Keratinocyte (primary cell): ENCODE results near the gene VEZT. TPM values are rescaled to one million over a fixed set of nuclear protein-coding genes. Genes with fewer than 3 reads are reported as not detected.

ENCODE experiments used
- DNase-seq: peaks from one replicate; pipeline ENCODE4 v3.0.0-alpha.2; 2011; ENCODE audit warnings: low read depth, missing footprints, low spot score
- FAIRE-seq: peaks from 2 replicates; lab custom pipeline; 2011; peaks lifted over from hg19 to GRCh38; lab: Jason Lieb, UNC
- H2AFZ ChIP-seq: 2 replicates; pipeline ENCODE4 v1.6.0; 2012; ENCODE audit warnings: low read length, control low read depth, inconsistent platforms; ENCODE audit not compliant: control insufficient read depth
- H3K27ac ChIP-seq: 2 replicates; pipeline ENCODE4 v1.5.1; 2011; ENCODE audit warnings: low read length; ENCODE audit not compliant: control insufficient read depth, insufficient read depth
- H3K27me3 ChIP-seq: 3 replicates; pipeline ENCODE4 v1.6.0; 2011; ENCODE audit warnings: low read length; ENCODE audit not compliant: control insufficient read depth, insufficient read depth; ENCODE audit errors: extremely low read depth
- H3K36me3 ChIP-seq, 2 experiments: 2 replicates in 1 of 2; 3 replicates in 1 of 2; pipeline ENCODE4 v1.5.1; 2011; ENCODE audit warnings: low read length in 2 of 2, mild to moderate bottlenecking in 1 of 2; ENCODE audit not compliant: control insufficient read depth in 2 of 2, insufficient read depth in 2 of 2; ENCODE audit errors: extremely low read depth in 1 of 2
- H3K4me1 ChIP-seq: 3 replicates; pipeline ENCODE4 v1.5.1; 2011; ENCODE audit warnings: low read length; ENCODE audit not compliant: control insufficient read depth, insufficient read depth; ENCODE audit errors: extremely low read depth
- H3K4me2 ChIP-seq: 3 replicates; pipeline ENCODE4 v1.6.0; 2011; ENCODE audit warnings: low read depth, low read length; ENCODE audit not compliant: control insufficient read depth, insufficient read depth; ENCODE audit errors: extremely low read depth
- H3K4me3 ChIP-seq, 3 experiments: fragments of 200-600 bp in 1 of 3; sonication (generic) in 1 of 3; 2 replicates in 2 of 3; 3 replicates in 1 of 3; pipeline ENCODE4 v1.5.1; 2011 to 2016; ENCODE audit warnings: low read length in 3 of 3, mild to moderate bottlenecking in 3 of 3, control low read depth in 2 of 3, inconsistent platforms in 1 of 3, low read depth in 1 of 3, mixed read lengths in 1 of 3, mixed run types in 1 of 3, moderate library complexity in 1 of 3; ENCODE audit not compliant: control insufficient read depth in 2 of 3, insufficient read depth in 2 of 3; ENCODE audit errors: extremely low read depth in 1 of 3
- H3K79me2 ChIP-seq: 2 replicates; pipeline ENCODE4 v1.6.0; 2012; ENCODE audit warnings: low read length; ENCODE audit not compliant: control insufficient read depth, insufficient read depth
- H3K9ac ChIP-seq: 3 replicates; pipeline ENCODE4 v1.6.0; 2011; ENCODE audit warnings: low read length; ENCODE audit not compliant: control insufficient read depth, insufficient read depth; ENCODE audit errors: extremely low read depth
- H3K9me1 ChIP-seq: 3 replicates; pipeline ENCODE4 v1.6.0; 2011; ENCODE audit warnings: low read length; ENCODE audit not compliant: control insufficient read depth, insufficient read depth; ENCODE audit errors: extremely low read depth
- H3K9me3 ChIP-seq: 2 replicates; pipeline ENCODE4 v1.5.1; 2012; ENCODE audit warnings: low read depth, low read length; ENCODE audit not compliant: control insufficient read depth
- H4K20me1 ChIP-seq: 3 replicates; pipeline ENCODE4 v1.6.0; 2011; ENCODE audit warnings: low read length; ENCODE audit not compliant: control insufficient read depth, insufficient read depth; ENCODE audit errors: extremely low read depth
- EZH2 ChIP-seq: IDR thresholded peaks from one replicate; pipeline ENCODE4 v1.6.1; 2012; ENCODE audit warnings: inconsistent platforms, mild to moderate bottlenecking, low read length, moderate library complexity
- dilution Hi-C: fragments of 300-500 bp; cut with MboI; formaldehyde crosslinking; loops from one replicate; pipeline ENCODE4 v1.7.0; 2020; ENCODE audit warnings: low sequenced_read_pairs; ENCODE audit not compliant: extremely low pct_ligation_motif_present
- polyA plus RNA-seq, 5 experiments: library from polyadenylated mRNA; depleted of rRNA in 3 of 5; stranded (reverse) in 3 of 5; stranded (forward) in 1 of 5; unstranded in 1 of 5; fragments of >200 nt; gene quantifications; 1 replicate in 1 of 5; 2 replicates in 3 of 5; 3 replicates in 1 of 5; pipeline versions ENCODE4 v1.2.1 to v1.2.3, GENCODE V29; 2011 to 2012; ENCODE audit warnings: missing spikeins in 2 of 5, low read depth in 1 of 5, low replicate concordance in 1 of 5
- TF ChIP-seq, protein P1 (sequence below), 3 experiments: IDR thresholded peaks in 1 of 3; conservative IDR thresholded peaks in 1 of 3; optimal IDR thresholded peaks in 1 of 3; 2 replicates in 2 of 3; 3 replicates in 1 of 3; pipeline versions ENCODE3 to v1.5.1; 2011; ENCODE audit warnings: low read length in 3 of 3, mild to moderate bottlenecking in 3 of 3, moderate library complexity in 2 of 3, control low read depth in 1 of 3, inconsistent platforms in 1 of 3; ENCODE audit not compliant: insufficient read depth in 2 of 3; ENCODE audit errors: extremely low read depth in 1 of 3

Gene VEZT
- polyA plus RNA-seq, 1 donor (not counting 4 experiments of a cell fraction or from before 2014, with no cell fraction given) = 169 TPM

DNA sequence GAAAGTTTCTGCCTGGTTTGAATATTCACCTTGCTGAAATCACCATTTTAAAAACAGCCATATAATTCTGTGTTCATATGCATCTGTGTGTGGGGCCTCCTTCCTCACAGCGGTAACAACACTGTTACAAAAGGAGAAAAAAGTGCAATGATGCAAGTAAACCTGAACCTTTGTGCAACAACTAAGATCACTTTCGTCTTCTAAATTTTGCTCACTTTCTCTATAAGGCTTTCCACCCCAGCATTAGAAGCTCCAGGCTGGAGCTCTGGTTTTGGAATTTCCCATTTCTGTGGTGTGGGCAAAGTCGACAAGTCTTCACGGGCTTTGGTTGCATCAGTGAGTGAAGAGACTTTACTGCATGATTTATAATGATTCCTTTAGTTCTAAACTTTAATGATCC, 18.7 kb upstream of the VEZT start:
- TF ChIP-seq EZH2 = no peak
- TF ChIP-seq, protein P1, sequence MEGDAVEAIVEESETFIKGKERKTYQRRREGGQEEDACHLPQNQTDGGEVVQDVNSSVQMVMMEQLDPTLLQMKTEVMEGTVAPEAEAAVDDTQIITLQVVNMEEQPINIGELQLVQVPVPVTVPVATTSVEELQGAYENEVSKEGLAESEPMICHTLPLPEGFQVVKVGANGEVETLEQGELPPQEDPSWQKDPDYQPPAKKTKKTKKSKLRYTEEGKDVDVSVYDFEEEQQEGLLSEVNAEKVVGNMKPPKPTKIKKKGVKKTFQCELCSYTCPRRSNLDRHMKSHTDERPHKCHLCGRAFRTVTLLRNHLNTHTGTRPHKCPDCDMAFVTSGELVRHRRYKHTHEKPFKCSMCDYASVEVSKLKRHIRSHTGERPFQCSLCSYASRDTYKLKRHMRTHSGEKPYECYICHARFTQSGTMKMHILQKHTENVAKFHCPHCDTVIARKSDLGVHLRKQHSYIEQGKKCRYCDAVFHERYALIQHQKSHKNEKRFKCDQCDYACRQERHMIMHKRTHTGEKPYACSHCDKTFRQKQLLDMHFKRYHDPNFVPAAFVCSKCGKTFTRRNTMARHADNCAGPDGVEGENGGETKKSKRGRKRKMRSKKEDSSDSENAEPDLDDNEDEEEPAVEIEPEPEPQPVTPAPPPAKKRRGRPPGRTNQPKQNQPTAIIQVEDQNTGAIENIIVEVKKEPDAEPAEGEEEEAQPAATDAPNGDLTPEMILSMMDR (optimal IDR thresholded peaks at IDR 0.05 in 1 of 3, IDR thresholded peaks at IDR 0.05 in 1 of 3, conservative IDR thresholded peaks at IDR 0.05 in 1 of 3; ENCODE audit: extremely low read depth in 1 of 3, insufficient read depth in 2 of 3, low read length in 3 of 3) = no peak
- Histone ChIP-seq H3K4me2 (peak overlapping the region; percentile 97), H3K9me3 (no peaks in the 10 kb centered on the region), H2AFZ (no peak overlapping the region), H3K79me2 (peaks cover 75% of the 10 kb centered on the region), H3K27ac (peak overlapping the region; percentile 100), H3K9ac (peak overlapping the region; percentile 92), H3K27me3 (no peaks in the 10 kb centered on the region), H3K9me1 (no peaks in the 10 kb centered on the region), H4K20me1 (no peaks in the 10 kb centered on the region), H3K4me3 (peak overlapping the region in 2 of 3 experiments; percentile 24 to 46), H3K36me3 (peaks cover 2 to 3% of the 10 kb centered on the region in 2 experiments), H3K4me1 (peaks cover 54% of the 10 kb centered on the region)
- DNase-seq = no peak
- peak; percentile 73 for FAIRE-seq
- dilution Hi-C loops = no loop called here

DNA sequence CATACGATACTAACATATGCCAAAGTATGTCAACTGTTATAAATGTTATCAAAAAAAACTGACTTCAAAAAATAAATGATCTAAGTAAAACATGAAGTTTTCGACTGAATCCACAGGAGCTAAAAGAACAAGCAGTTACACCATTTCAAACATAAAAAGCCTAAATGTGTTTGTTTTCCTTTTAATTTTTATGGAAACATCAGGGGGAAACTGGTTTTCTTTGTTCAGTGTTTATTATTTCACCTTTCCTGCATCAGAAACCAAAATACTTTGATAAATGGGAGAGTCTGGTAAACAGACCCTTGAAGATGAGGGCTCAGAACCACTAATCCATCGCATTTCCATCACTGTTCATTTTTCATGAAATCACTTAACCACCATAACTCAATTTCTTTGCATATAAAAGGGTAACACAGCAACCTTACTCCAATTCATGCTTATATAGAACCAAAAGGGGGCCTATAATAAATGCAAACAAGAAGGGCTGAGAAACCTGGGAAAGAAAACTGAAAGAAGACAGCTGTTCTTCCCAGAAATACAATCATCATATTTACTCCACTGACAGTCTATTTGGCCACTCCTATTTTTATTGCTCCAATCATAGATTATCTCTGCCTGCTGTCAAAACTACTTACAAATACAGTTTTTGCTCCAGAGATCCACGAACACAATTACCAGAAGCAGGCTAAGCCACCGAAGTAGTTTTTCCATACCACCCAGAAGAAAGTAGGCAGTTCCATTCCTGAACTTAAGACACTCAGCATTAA, 17.3 kb upstream of the VEZT start:
- H3K9me3 ChIP-seq = no peaks in the 10 kb centered on the region
- no peaks in the 10 kb centered on the region for H4K20me1 ChIP-seq
- H3K36me3 ChIP-seq = peaks cover under 1 to 2% of the 10 kb centered on the region in 2 experiments
- peak overlapping the region; percentile 97 for H3K4me2 ChIP-seq
- dilution Hi-C loops = no loop called here
- H3K9me1 ChIP-seq = no peaks in the 10 kb centered on the region
- peak overlapping the region; percentile 28 to 77 (median 65) for H3K4me3 ChIP-seq
- H3K27ac ChIP-seq = peak overlapping the region; percentile 100
- H3K27me3 ChIP-seq = no peaks in the 10 kb centered on the region
- DNase-seq (no peak), FAIRE-seq (no peak)
- H3K79me2 ChIP-seq = peaks cover 64% of the 10 kb centered on the region
- H3K4me1 ChIP-seq = peaks cover 65% of the 10 kb centered on the region
- peak overlapping the region; percentile 92 for H3K9ac ChIP-seq
- H2AFZ ChIP-seq = no peak overlapping the region
- TF ChIP-seq, protein P1 (optimal IDR thresholded peaks at IDR 0.05 in 1 of 3, IDR thresholded peaks at IDR 0.05 in 1 of 3, conservative IDR thresholded peaks at IDR 0.05 in 1 of 3; ENCODE audit: extremely low read depth in 1 of 3, insufficient read depth in 2 of 3, low read length in 3 of 3) = no peak
- no peak for TF ChIP-seq EZH2
